Measurements from ENCODE around the gene MTHFD1L. TPM values are rescaled to one million over a fixed set of nuclear protein-coding genes. Genes with fewer than 3 reads are reported as not detected.
"Not testable (repeated sequence)": the region's sequence is repeated elsewhere in the genome, so short reads cannot be mapped to it uniquely, and the experiment has no call there.

The MTHFD1L gene
- total RNA-seq, 1 donor from 2014 or later: 39.0 TPM

GRCh38 chr6:151092591-151092990 lies 227.1 kb downstream of the MTHFD1L start:
- DNase-seq (ENCODE audit: low read depth): no peak

DNA sequence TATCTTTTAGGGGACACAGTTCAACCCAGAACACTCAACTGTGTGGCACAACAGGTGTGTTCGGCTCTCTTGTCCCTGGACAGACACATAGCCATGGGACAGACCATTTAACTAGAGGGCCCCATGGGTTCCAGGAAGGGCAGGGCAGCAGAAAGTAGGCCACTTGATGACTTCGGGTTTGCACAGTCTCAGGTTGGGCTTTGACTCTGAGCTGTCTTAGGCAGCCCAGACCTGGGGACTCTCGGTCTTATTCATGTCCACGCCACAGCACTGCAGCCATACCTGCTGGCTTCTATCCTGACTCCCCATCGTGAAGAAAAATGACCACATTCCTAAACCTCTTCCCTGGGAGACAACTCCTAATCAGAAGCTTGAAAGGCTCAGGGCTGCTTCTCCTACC lies 228.2 kb downstream of the MTHFD1L start:
- no peak for DNase-seq (ENCODE audit: low read depth)

GRCh38 chr6:151095538-151096254 lies 230.2 kb downstream of the MTHFD1L start:
- peak; percentile 27 for DNase-seq (ENCODE audit: low read depth)

- no peak for DNase-seq (ENCODE audit: low read depth)
Measured at GRCh38 chr6:151096255-151096612, 230.7 kb downstream of the MTHFD1L start.

DNA sequence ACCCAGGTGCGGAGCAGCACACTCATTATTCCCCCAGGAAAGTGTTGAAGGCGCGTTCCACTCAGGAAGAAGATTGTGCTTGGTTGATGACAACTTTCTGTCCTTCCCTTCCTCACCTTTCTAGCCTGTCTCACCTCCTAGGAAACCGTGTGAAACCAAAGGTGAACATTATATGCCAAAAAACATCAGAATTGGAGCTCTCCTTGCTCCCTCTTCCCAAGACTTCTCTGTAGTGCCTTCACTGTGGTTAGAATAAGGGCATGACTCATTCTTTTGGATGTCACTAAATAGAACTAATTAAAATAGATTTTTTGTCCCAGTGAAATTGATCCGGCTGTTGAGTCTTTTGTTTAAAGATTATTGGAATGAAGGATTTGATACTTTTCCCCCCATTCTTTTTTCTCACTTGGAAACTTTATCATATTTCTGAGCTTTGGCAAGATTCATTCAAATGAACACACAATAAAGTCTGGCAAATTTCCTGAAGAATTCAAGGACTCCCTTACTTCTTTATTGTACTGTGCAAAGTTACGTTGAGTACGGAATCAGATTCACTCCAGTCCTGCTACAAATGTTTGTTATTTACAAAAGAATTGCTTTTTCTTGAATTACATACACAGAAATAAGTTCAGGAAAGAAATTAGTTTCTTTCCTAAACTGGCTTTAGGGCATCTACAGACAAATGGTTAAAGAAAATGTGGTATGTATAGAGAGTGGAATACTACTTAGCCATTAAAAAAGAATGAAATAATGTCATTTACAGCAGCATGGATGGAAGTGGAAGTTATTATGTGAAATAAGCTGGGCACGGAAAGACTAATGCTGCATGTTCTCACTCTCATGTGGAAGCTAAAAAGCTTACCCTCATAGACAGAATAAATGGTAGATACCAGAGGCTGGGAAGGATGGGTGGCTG lies 231.4 kb downstream of the MTHFD1L start:
- no peak for DNase-seq (ENCODE audit: low read depth)

GRCh38 chr6:151098166-151098565 lies 232.7 kb downstream of the MTHFD1L start:
- peak; percentile 61 for DNase-seq (ENCODE audit: low read depth)

DNA sequence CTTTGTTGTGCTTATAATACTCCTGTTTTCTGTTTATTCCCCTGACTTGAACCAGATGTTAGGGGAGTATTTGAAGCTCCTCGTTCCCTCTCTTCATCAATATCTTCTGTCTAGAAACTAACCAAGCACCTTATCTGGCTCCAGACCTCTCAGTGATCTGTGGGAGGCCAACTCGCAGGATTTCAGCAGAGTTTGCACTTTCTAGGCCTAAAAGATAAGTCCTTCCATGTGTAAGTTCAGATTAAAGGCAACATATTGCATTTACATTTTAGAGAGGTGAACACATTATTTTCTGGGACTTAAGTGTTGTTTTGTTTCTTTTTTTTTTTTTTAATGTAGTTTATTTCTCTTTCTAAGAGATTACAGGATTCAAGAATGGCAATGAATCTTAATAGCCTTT lies 234.8 kb downstream of the MTHFD1L start:
- no peak for DNase-seq (ENCODE audit: low read depth)

- no peak for DNase-seq (ENCODE audit: low read depth)
Measured at GRCh38 chr6:151101161-151101815, 235.8 kb downstream of the MTHFD1L start.

GRCh38 chr6:151101816-151102694 lies 236.6 kb downstream of the MTHFD1L start:
- no peak for DNase-seq (ENCODE audit: low read depth)

GRCh38 chr6:151103266-151103665 lies 237.8 kb downstream of the MTHFD1L start:
- DNase-seq (ENCODE audit: low read depth): no peak

- peak; percentile 31 for DNase-seq (ENCODE audit: low read depth)
Measured at GRCh38 chr6:151107897-151108427, 242.5 kb downstream of the MTHFD1L start.

DNA sequence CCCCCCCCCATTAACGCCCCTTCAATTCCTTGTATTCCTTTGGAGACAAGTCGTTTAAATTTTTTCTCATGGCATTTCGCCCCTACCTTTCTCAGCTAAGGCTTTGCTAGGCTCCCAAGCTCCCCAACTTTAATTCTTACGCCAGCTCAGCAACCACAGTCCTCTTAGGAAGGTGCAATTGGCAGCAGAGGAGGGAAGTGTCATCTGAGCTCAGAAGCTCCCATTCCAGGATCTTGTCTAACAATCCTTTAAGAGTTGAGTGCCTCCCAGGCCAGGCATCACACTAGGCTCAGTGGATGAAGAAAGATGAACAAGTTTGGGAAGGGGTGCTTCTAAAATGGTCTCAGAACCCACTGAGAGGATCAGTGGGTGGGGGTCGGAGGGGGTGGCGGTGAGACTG lies 243.0 kb downstream of the MTHFD1L start:
- DNase-seq (ENCODE audit: low read depth): peak; percentile 32

DNA sequence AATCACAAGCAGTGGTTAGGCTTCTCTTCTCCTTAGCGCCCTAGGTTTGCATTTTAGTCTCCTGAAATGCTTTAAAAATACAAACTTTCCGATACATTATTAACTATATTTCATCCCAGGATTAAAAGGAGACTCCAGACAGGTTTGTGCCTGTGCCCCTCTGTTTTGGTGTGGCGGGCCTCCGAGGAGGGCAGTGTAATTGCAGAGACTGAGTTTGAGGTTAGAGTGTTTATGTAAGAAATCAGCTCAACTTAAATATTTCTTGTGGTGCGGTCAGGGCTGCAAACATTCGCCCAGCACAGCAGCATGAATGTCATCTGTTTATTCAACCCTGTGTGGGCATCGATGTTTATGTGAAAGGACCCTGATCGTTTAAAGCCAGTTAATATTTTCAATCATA lies 243.9 kb downstream of the MTHFD1L start:
- no peak for DNase-seq (ENCODE audit: low read depth)

DNA sequence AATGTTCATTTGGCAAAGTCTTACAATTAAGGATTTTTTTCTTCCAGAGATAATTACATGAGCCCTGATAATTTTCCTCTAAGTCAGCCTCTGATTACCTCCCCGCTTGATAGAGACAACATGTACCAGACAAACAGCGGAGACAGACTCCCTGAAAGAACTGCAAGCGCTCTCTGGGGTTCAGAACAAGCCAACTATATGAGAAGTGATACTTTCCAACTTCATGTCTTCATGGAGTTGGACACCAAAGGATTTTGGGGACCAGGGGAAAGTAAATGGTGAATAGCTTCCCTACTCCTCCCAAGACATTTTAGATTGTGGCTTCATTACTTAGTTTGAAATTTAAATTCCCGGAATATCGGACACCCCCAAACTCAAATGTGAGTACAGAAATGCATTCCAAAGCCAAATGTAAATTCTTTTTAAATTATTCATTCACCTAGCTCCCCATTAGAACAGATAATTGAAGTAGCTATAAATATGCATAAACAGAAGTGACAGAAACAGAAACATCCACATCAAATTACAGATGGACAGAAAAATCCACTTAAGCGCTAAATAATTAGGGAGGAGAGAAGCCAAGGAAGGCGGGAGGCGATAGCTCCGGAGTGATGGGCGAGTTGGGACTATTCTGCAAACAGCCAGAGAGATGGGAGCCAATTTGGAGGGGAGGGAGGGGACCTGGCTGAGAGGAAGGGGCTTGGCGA lies 244.5 kb downstream of the MTHFD1L start:
- no peak for DNase-seq (ENCODE audit: low read depth)

- no peak for DNase-seq (ENCODE audit: low read depth)
Measured at GRCh38 chr6:151110576-151110905, 245.0 kb downstream of the MTHFD1L start.

DNA sequence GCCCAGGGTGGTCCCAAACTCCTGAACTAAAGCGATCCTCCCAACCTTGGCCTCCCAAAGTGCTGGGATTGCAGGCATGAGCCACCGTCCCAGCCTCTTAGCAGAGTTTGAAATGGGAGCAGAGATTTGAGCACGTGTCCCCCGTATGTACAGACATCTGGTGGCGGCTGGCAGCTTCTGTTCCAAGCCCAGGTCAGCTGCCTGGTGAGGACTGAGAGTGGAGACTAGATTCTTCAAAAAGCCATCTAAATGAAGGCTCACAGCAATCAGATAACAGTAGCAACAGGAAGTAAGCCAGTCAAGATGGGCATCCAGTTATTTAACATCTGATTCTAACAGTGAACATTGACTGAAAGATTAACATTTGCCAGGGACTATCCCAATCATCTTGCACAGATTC lies 246.2 kb downstream of the MTHFD1L start:
- no peak for DNase-seq (ENCODE audit: low read depth)

DNA sequence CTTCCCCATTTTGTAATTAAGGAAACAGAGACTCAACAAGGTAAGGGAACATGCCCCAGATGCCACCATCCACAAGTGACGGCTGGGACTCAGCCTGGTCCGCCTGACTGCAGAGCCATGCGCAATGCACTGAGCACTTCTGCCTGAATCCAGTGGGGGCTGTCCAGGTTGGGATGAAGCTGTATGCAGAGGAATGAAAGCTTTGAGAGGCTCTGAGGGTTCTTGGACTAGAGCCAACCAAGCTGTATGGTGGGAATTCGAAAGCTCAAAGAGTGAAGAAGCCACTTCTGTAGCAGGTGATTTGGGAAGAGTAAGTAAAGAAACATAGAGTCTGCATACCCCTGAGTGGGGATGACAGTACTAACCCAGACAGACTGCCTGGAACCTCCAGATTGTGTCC lies 246.6 kb downstream of the MTHFD1L start:
- no peak for DNase-seq (ENCODE audit: low read depth)

DNA sequence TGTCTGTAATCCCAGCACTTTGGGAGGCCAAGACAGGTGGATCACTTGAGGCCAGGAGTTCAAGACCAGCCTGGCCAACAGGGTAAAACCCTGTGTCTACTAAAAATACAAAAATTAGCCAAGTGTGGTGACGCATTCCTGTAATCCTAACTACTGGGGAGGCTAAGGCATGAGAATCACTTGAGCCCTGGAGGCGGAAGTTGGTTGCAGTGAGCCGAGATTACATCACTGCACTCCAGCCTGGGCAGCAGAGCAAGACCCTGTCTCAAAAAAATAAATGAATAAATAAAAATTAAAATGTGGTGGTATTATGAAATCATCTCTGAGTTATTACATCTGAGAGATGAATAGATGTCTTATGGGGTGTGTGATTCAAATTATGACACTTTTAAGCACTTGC lies 247.4 kb downstream of the MTHFD1L start:
- DNase-seq (ENCODE audit: low read depth): not testable (repeated sequence)

GRCh38 chr6:151113641-151114040 lies 248.1 kb downstream of the MTHFD1L start:
- DNase-seq (ENCODE audit: low read depth): no peak

DNA sequence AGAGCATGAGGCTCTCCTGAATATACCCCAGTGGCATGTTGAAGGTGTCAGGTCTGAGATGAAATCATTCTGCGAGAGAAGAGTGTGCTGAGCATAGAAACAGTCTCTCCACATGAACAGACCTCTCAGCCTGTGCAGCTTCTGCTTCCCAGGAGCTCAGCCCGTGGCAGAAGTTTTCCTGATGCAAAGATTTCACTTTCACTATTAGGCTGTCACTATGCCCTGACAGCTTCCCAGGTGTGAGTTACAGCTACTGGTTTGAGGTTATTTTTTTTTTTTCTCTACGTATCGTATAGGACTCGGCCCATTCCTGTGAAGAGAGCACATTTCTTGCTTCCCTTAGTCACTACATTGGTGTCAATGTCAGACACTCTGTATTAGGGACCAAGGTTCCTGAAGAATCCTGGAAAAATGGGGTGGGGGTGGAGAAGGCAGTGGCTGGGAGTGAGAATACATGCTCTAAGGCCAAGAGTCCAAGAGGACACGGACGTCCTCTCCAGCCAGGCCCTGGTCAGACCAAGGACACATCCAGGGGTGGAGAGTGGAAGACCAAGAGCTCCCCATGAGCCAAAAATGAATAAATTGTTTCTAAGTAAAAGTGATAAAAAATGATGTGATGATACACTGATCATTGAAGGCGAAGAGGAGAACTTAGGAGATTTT lies 253.1 kb downstream of the MTHFD1L start:
- DNase-seq (ENCODE audit: low read depth): no peak

Data from myocyte (in vitro differentiated cells).